Thoracic aorta (tissue), 2 donors: Measurements from ENCODE around the gene CRADD. TPM values are rescaled to one million over a fixed set of nuclear protein-coding genes. Genes with fewer than 3 reads are reported as not detected.
"Not testable (repeated sequence)": the region's sequence is repeated elsewhere in the genome, so short reads cannot be mapped to it uniquely, and the experiment has no call there.

Experiments used
- ATAC-seq: fragments of 150-250 bp; one replicate; pipeline ENCODE4 v1.8.0; 2017; ENCODE audit warnings: low read depth; ENCODE audit not compliant: insufficient number of reproducible peaks, low FRiP score
- DNase-seq: peaks from one replicate; pipeline ENCODE4 v3.0.0-alpha.2; 2020; ENCODE audit warnings: low spot score
- H3K27ac ChIP-seq, 2 donors: fragments of 200-600 bp; sonication (generic); 1 replicate in 1 of 2; 2 replicates in 1 of 2; pipeline ENCODE4 v1.5.1; 2016; ENCODE audit warnings: mild to moderate bottlenecking in 2 of 2, moderate library complexity in 2 of 2
- H3K27me3 ChIP-seq: fragments of 200-600 bp; sonication (generic); replicated peaks from 2 replicates; pipeline ENCODE4 v1.6.0; 2016; ENCODE audit warnings: mild to moderate bottlenecking; ENCODE audit not compliant: insufficient read depth
- H3K36me3 ChIP-seq: fragments of 200-600 bp; sonication (generic); one replicate; pipeline ENCODE4 v1.5.1; 2016
- H3K4me1 ChIP-seq, 2 donors: fragments of 200-600 bp; sonication (generic); 1 replicate in 1 of 2; 2 replicates in 1 of 2; pipeline versions ENCODE4 v1.5.1 to v1.6.0; 2016; ENCODE audit warnings: low read depth in 2 of 2, mild to moderate bottlenecking in 1 of 2; ENCODE audit not compliant: control insufficient read depth in 1 of 2
- H3K4me3 ChIP-seq: fragments of 200-600 bp; sonication (generic); 2 replicates; pipeline ENCODE4 v1.5.1; 2016; ENCODE audit warnings: mild to moderate bottlenecking
- H3K9me3 ChIP-seq: fragments of 200-600 bp; sonication (generic); 2 replicates; pipeline ENCODE4 v1.5.1; 2016
- CTCF ChIP-seq: fragments of 200-600 bp; sonication (generic); IDR thresholded peaks from one replicate; pipeline ENCODE4 v1.5.1; 2019; ENCODE audit warnings: antibody characterized with exemption
- total RNA-seq, 2 donors: library from RNA; depleted of rRNA; stranded (reverse); fragments of >200 nt; gene quantifications; one replicate each; pipeline versions ENCODE4 v1.1.0 to v1.2.3, GENCODE V29; 2016

Gene CRADD
- total RNA-seq, 2 donors from 2014 or later, result 33.0 to 57.9 TPM

GRCh38 chr12:93638954-93639353 is 38.2 kb upstream of the CRADD start:
- Histone ChIP-seq H3K27me3 (no peaks in the 10 kb centered on the region), H3K4me1 (no peaks in the 10 kb centered on the region), H3K4me3 (no peak overlapping the region), H3K9me3 (no peaks in the 10 kb centered on the region), H3K27ac (no peak overlapping the region), H3K36me3 (no peaks in the 10 kb centered on the region)
- no peak for DNase-seq
- no peak for TF ChIP-seq CTCF
- ATAC-seq, result no peak

- ATAC-seq (no peak), DNase-seq (no peak)
- no peaks in the 10 kb centered on the region for H3K36me3 ChIP-seq
- no peak for TF ChIP-seq CTCF
- no peak overlapping the region for H3K27ac ChIP-seq
- no peak overlapping the region for H3K4me3 ChIP-seq
- no peaks in the 10 kb centered on the region for H3K4me1 ChIP-seq
- no peaks in the 10 kb centered on the region for H3K27me3 ChIP-seq
- no peaks in the 10 kb centered on the region for H3K9me3 ChIP-seq
Measured at GRCh38 chr12:93639406-93639805, 37.8 kb upstream of the CRADD start.

- not testable (repeated sequence) for H3K4me1 ChIP-seq, H3K27me3 ChIP-seq, H3K36me3 ChIP-seq, H3K27ac ChIP-seq, DNase-seq, H3K9me3 ChIP-seq, ATAC-seq, H3K4me3 ChIP-seq
Measured at GRCh38 chr12:93641380-93641779, 35.8 kb upstream of the CRADD start.

- no peak for ATAC-seq
- TF ChIP-seq CTCF, result no peak
Measured at GRCh38 chr12:93642751-93643150, 34.4 kb upstream of the CRADD start.

GRCh38 chr12:93645702-93646101 is 31.5 kb upstream of the CRADD start:
- H3K4me3 ChIP-seq, result no peak overlapping the region
- TF ChIP-seq CTCF, result no peak
- H3K27me3 ChIP-seq, result no peaks in the 10 kb centered on the region
- no peak for ATAC-seq
- no peaks in the 10 kb centered on the region for H3K9me3 ChIP-seq
- no peak for DNase-seq
- H3K27ac ChIP-seq, result no peak overlapping the region
- no peaks in the 10 kb centered on the region for H3K36me3 ChIP-seq
- no peaks in the 10 kb centered on the region for H3K4me1 ChIP-seq

More at GRCh38 chr12:93642751-93643150, 34.4 kb upstream of the CRADD start:
- Histone ChIP-seq H3K27ac (no peak overlapping the region), H3K9me3 (no peaks in the 10 kb centered on the region), H3K27me3 (no peaks in the 10 kb centered on the region), H3K4me3 (no peak overlapping the region), H3K36me3 (no peaks in the 10 kb centered on the region), H3K4me1 (no peaks in the 10 kb centered on the region)
- DNase-seq, result no peak

GRCh38 chr12:93650626-93651025 is 26.5 kb upstream of the CRADD start:
- Histone ChIP-seq H3K36me3 (no peaks in the 10 kb centered on the region), H3K27me3 (no peaks in the 10 kb centered on the region), H3K9me3 (no peaks in the 10 kb centered on the region), H3K4me1 (no peaks in the 10 kb centered on the region), H3K4me3 (no peak overlapping the region), H3K27ac (no peak overlapping the region)
- DNase-seq, result no peak
- TF ChIP-seq CTCF, result no peak
- ATAC-seq, result no peak
